SW480 (cell line): ENCODE data around the gene MED16.
A peak's percentile ranks its signal among the peaks of the same experiment; 100 is the strongest.

Experiments
- DNase-seq: peaks from one replicate; pipeline ENCODE4 v3.0.0-alpha.2; 2016; ENCODE audit warnings: low spot score

Gene MED16

GRCh38 chr19:927780-928401, 34.9 kb upstream of the MED16 start:
- no peak for DNase-seq

- no peak for DNase-seq
These were observed 34.4 kb upstream of the MED16 start for GRCh38 chr19:927351-927779.

- DNase-seq: no peak
These were observed 33.8 kb upstream of the MED16 start for GRCh38 chr19:926589-927350.

- DNase-seq: no peak
These were observed 33.3 kb upstream of the MED16 start for GRCh38 chr19:926323-926588.

GRCh38 chr19:925526-926322, 32.7 kb upstream of the MED16 start, which contains the start of gene ARID3A:
ARID3A (plus strand) TSS chr19:926035; CDS start chr19:929529, 3,494 bp downstream.
- DNase-seq: peak; percentile 78

- no peak for DNase-seq
These were observed 32.1 kb upstream of the MED16 start for GRCh38 chr19:925087-925525.

- no peak for DNase-seq
These were observed 31.6 kb upstream of the MED16 start for GRCh38 chr19:924553-925086.

- peak; percentile 70 for DNase-seq
These were observed 27.3 kb upstream of the MED16 start for GRCh38 chr19:920051-920864.

GRCh38 chr19:919199-920050, 26.4 kb upstream of the MED16 start:
- DNase-seq: peak; percentile 71

GRCh38 chr19:918481-919198, 25.7 kb upstream of the MED16 start:
- DNase-seq: peak; percentile 43

- no peak for DNase-seq
These were observed 25.1 kb upstream of the MED16 start for GRCh38 chr19:918152-918437.

- peak; percentile 55 for DNase-seq
These were observed 24.6 kb upstream of the MED16 start, which contains the start of gene KISS1R for GRCh38 chr19:917323-918151. KISS1R (plus strand) TSS chr19:917333; CDS start chr19:917503, 170 bp downstream.

- DNase-seq: no peak
These were observed 23.8 kb upstream of the MED16 start for GRCh38 chr19:916645-917322.

- DNase-seq: peak; percentile 42
These were observed 20.2 kb upstream of the MED16 start, which contains the start of gene R3HDM4 for GRCh38 chr19:913080-913748. R3HDM4 (minus strand) TSS chr19:913219; CDS start chr19:913157, 62 bp downstream.

- DNase-seq: no peak
These were observed 19.4 kb upstream of the MED16 start for GRCh38 chr19:912181-913079.

- no peak for DNase-seq
These were observed 18.4 kb upstream of the MED16 start for GRCh38 chr19:911197-912033.
